ENCODE results near the gene ELMO2.

DNA sequence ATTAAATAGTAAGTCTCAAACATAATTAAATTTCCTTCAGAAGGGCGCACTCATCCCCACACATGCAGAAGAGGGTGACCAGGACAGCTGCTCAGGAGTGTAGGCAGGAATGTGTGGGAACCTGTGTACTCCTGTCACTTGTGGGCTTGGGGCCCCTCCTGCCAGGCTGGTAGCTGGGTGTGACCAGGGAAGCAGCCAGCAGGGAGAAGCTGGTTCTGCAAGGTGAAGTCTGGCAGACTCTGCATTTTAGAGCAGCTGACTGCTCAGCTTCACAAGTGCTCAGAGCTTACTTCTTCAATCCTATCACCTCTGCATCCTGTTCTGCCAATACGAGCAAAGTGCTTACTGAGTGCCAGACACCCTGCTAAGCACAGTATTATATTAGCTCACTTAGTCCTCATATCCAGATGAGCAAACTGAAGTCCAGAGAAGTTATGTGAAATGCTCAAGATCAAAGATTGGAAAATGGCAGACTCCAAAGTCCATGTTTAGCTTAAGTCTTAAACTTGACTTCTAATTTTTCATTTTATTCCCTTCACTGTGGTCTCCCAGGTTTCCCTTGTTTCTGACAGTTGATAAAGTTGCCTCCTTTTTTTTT, 27.9 kb downstream of the ELMO2 start:
- TF ChIP-seq POLR2A (IDR thresholded peaks at IDR 0.05; ENCODE audit: low read depth, low read length), result no peak
- TF ChIP-seq POU2F2 (IDR thresholded peaks at IDR 0.05; ENCODE audit: low read depth, low read length), result no peak
